H9 (cell line): ENCODE measurements around the gene SKIL. TPM values are rescaled to one million over a fixed set of nuclear protein-coding genes. Genes with fewer than 3 reads are reported as not detected.

Source experiments
- DNase-seq: peaks from one replicate; pipeline ENCODE4 v3.0.0-alpha.2; 2017
- H2AFZ ChIP-seq: one replicate; pipeline ENCODE4 v1.6.1; 2013; ENCODE audit warnings: mild to moderate bottlenecking, low read length, control low read depth, moderate library complexity
- H2AK5ac ChIP-seq: 2 replicates; pipeline ENCODE4 v1.6.1; 2013; ENCODE audit warnings: low read length, control low read depth, mixed read lengths; ENCODE audit not compliant: insufficient read length
- H2BK120ac ChIP-seq: one replicate; pipeline ENCODE4 v1.6.1; 2013; ENCODE audit warnings: low read depth, mild to moderate bottlenecking, low read length, control low read depth, inconsistent platforms; ENCODE audit not compliant: poor library complexity, severe bottlenecking
- H2BK12ac ChIP-seq: 2 replicates; pipeline ENCODE4 v1.6.1; 2013; ENCODE audit warnings: low read length, control low read depth, mixed read lengths, low read depth; ENCODE audit not compliant: insufficient read length
- H2BK15ac ChIP-seq: 2 replicates; pipeline ENCODE4 v1.6.1; 2013; ENCODE audit warnings: low read depth, low read length, control low read depth
- H2BK20ac ChIP-seq: one replicate; pipeline ENCODE4 v1.6.1; 2013; ENCODE audit warnings: low read depth, mild to moderate bottlenecking, low read length, control low read depth, inconsistent platforms; ENCODE audit not compliant: poor library complexity, severe bottlenecking
- H2BK5ac ChIP-seq: 2 replicates; pipeline ENCODE4 v1.6.1; 2013; ENCODE audit warnings: low read length, control low read depth, mixed read lengths; ENCODE audit not compliant: insufficient read length
- H3K14ac ChIP-seq: 2 replicates; pipeline ENCODE4 v1.6.1; 2013; ENCODE audit warnings: low read length, control low read depth; ENCODE audit not compliant: insufficient read depth
- H3K18ac ChIP-seq: 2 replicates; pipeline ENCODE4 v1.6.1; 2013; ENCODE audit warnings: low read depth, mild to moderate bottlenecking, mixed read lengths, low read length, control low read depth; ENCODE audit not compliant: insufficient read length
- H3K23ac ChIP-seq: 2 replicates; pipeline ENCODE4 v1.6.1; 2013; ENCODE audit warnings: low read length, control low read depth, mixed read lengths, low read depth; ENCODE audit not compliant: insufficient read length
- H3K23me2 ChIP-seq: 2 replicates; pipeline ENCODE4 v1.6.1; 2013; ENCODE audit warnings: low read depth, mild to moderate bottlenecking, mixed read lengths, low read length, control low read depth; ENCODE audit not compliant: insufficient read length, poor library complexity, severe bottlenecking
- H3K27ac ChIP-seq: 2 replicates; pipeline ENCODE4 v1.5.1; 2013; ENCODE audit warnings: low read length, control low read depth, mixed read lengths, low read depth; ENCODE audit not compliant: insufficient read length
- H3K27me3 ChIP-seq: 2 replicates; pipeline ENCODE4 v1.6.1; 2013; ENCODE audit warnings: low read length, control low read depth, inconsistent platforms; ENCODE audit not compliant: insufficient read depth
- H3K4ac ChIP-seq: 2 replicates; pipeline ENCODE4 v1.6.1; 2013; ENCODE audit warnings: low read depth, mild to moderate bottlenecking, control low read depth, inconsistent platforms, low read length, moderate library complexity
- H3K4me1 ChIP-seq: 2 replicates; pipeline ENCODE4 v1.6.1; 2013; ENCODE audit warnings: low read length, control low read depth, inconsistent platforms; ENCODE audit not compliant: insufficient read depth
- H3K4me2 ChIP-seq: 2 replicates; pipeline ENCODE4 v1.6.1; 2013; ENCODE audit warnings: low read length, control low read depth, mixed read lengths; ENCODE audit not compliant: insufficient read length, insufficient read depth
- H3K56ac ChIP-seq: 2 replicates; pipeline ENCODE4 v1.6.1; 2013; ENCODE audit warnings: low read depth, mild to moderate bottlenecking, mixed read lengths, low read length, control low read depth; ENCODE audit not compliant: insufficient read length
- H3K79me1 ChIP-seq: 2 replicates; pipeline ENCODE4 v1.6.1; 2013; ENCODE audit warnings: low read depth, mild to moderate bottlenecking, moderate library complexity, low read length, control low read depth, inconsistent platforms; ENCODE audit not compliant: insufficient read depth, poor library complexity, severe bottlenecking
- H3K79me2 ChIP-seq: 2 replicates; pipeline ENCODE4 v1.6.1; 2013; ENCODE audit warnings: low read length, control low read depth, inconsistent platforms; ENCODE audit not compliant: insufficient read depth
- H3K9ac ChIP-seq: 2 replicates; pipeline ENCODE4 v1.6.1; 2013; ENCODE audit warnings: low read length, control low read depth, mixed read lengths; ENCODE audit not compliant: insufficient read length; ENCODE audit errors: extremely low read depth
- H3K9me3 ChIP-seq: one replicate; pipeline ENCODE4 v1.6.1; 2013; ENCODE audit warnings: low read depth, low read length, inconsistent platforms; ENCODE audit not compliant: control insufficient read depth
- H3T11ph ChIP-seq: one replicate; pipeline ENCODE4 v1.6.1; 2013; ENCODE audit warnings: mild to moderate bottlenecking, low read length, control low read depth, inconsistent platforms
- H4K20me1 ChIP-seq: one replicate; pipeline ENCODE4 v1.6.1; 2013; ENCODE audit not compliant: control insufficient read depth, insufficient read length, insufficient read depth
- H4K5ac ChIP-seq: 2 replicates; pipeline ENCODE4 v1.6.1; 2013; ENCODE audit warnings: low read depth, mild to moderate bottlenecking, mixed read lengths, low read length, control low read depth; ENCODE audit not compliant: insufficient read length
- H4K8ac ChIP-seq: replicated peaks from 2 replicates; pipeline ENCODE4 v1.6.1; 2013; ENCODE audit warnings: low read length, control low read depth, mixed read lengths, low read depth; ENCODE audit not compliant: insufficient read length
- H4K91ac ChIP-seq: 2 replicates; pipeline ENCODE4 v1.6.1; 2013; ENCODE audit warnings: low read depth, mild to moderate bottlenecking, moderate library complexity, mixed read lengths, low read length, control low read depth; ENCODE audit not compliant: insufficient read length
- H3K27ac Mint-ChIP-seq, 3 experiments: 2 replicates in 2 of 3; 3 replicates in 1 of 3; pipeline ENCODE4 v1.8.0; 2020 to 2021; ENCODE audit warnings: mixed read lengths in 3 of 3, mild to moderate bottlenecking in 1 of 3, moderate library complexity in 1 of 3
- H3K27me3 Mint-ChIP-seq: 2 replicates; pipeline ENCODE4 v1.8.0; 2021; ENCODE audit warnings: low read depth, mild to moderate bottlenecking, moderate library complexity, mixed read lengths
- H3K36me3 Mint-ChIP-seq, 3 experiments: 2 replicates in 2 of 3; 3 replicates in 1 of 3; pipeline ENCODE4 v1.8.0; 2020 to 2021; ENCODE audit warnings: low read depth in 3 of 3, mixed read lengths in 3 of 3; ENCODE audit not compliant: insufficient read depth in 1 of 3
- H3K4me1 Mint-ChIP-seq, 2 experiments: 2 replicates each; pipeline ENCODE4 v1.8.0; 2020; ENCODE audit warnings: mixed read lengths in 2 of 2
- H3K4me3 Mint-ChIP-seq, 2 experiments: 2 replicates in 1 of 2; 3 replicates in 1 of 2; pipeline ENCODE4 v1.8.0; 2020 to 2021; ENCODE audit warnings: mild to moderate bottlenecking in 2 of 2, mixed read lengths in 2 of 2, moderate library complexity in 1 of 2
- H3K9me3 Mint-ChIP-seq, 2 experiments: 2 replicates in 1 of 2; 3 replicates in 1 of 2; pipeline ENCODE4 v1.8.0; 2020; ENCODE audit warnings: mild to moderate bottlenecking in 2 of 2, mixed read lengths in 2 of 2, moderate library complexity in 1 of 2
- WGBS: extraction: QIAGEN DNeasy Blood & Tissue Kit; methylation state at CpG from one replicate; pipeline ENCODE4 v1.1.7; 2013; ENCODE audit warnings: missing lambda C conversion rate, low lambda C conversion rate, mixed read lengths; ENCODE audit not compliant: insufficient read length; ENCODE audit errors: extremely low coverage; 5-methylcytosine and 5-hydroxymethylcytosine counted together
- total RNA-seq: library from RNA; stranded (reverse); gene quantifications from 2 replicates; pipeline ENCODE4 v1.2.1, GENCODE V29; 2021
- TF ChIP-seq, protein P1 (sequence below): fragments of 200-600 bp; sonication (generic); conservative IDR thresholded peaks from 3 replicates; pipeline ENCODE4 v1.8.0; 2021; ENCODE audit warnings: antibody characterized with exemption, mild to moderate bottlenecking

The SKIL gene
- total RNA-seq, 1 experiment from 2014 or later, result 170 TPM

DNA sequence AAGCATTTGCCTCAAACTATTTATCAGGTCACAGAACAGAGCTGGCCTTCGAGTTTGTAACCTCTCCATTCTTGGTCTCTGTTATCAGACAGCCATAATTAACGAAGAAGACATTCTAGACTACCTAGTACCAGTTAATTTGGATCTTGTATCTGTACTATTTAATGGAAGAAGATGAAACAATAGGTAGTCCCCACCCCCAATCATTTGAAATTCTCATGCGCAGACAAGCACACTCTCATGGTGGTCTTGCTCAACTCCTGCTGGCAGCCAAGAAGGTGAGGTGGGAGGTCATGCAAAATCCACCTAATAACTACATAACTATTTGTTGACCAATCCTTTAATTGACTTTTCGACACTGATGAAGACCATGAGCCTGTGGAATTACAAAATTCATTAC is 2.8 kb upstream of the SKIL start:
- peaks cover 0 to 3% of the 10 kb centered on the region in 2 experiments; a peak in 1 of 5 replicates for H3K9me3 Mint-ChIP-seq
- H3K27ac Mint-ChIP-seq, result peak overlapping the region in 2 of 3 experiments; percentile 93 to 98; a peak in 5 of 7 replicates
- Histone ChIP-seq H3K4ac (no peak overlapping the region), H3K9me3 (no peaks in the 10 kb centered on the region), H2BK12ac (no peak overlapping the region), H3K23me2 (peaks cover 9% of the 10 kb centered on the region), H3K14ac (no peak overlapping the region), H3K4me2 (peak overlapping the region; percentile 80), H3K23ac (no peak overlapping the region), H2AK5ac (no peak overlapping the region), H2BK5ac (no peak overlapping the region), H2BK120ac (no peak overlapping the region), H4K91ac (no peak overlapping the region), H3K27me3 (no peaks in the 10 kb centered on the region), H3K4me1 (peaks cover 2% of the 10 kb centered on the region; the same call in 1 of the 2 replicates), H2BK20ac (no peak overlapping the region), H2AFZ (no peak overlapping the region), H2BK15ac (no peak overlapping the region), H3T11ph (no peak overlapping the region), H3K79me2 (peaks cover 14% of the 10 kb centered on the region), H3K56ac (no peak overlapping the region), H4K20me1 (no peaks in the 10 kb centered on the region), H3K79me1 (no peaks in the 10 kb centered on the region), H4K5ac (no peak overlapping the region), H4K8ac (no peak overlapping the region), H3K27ac (peak overlapping the region; percentile 86), H3K9ac (no peak overlapping the region), H3K18ac (no peak overlapping the region)
- peaks cover 3 to 12% (median 7%) of the 10 kb centered on the region in 3 experiments for H3K36me3 Mint-ChIP-seq
- TF ChIP-seq, protein P1, sequence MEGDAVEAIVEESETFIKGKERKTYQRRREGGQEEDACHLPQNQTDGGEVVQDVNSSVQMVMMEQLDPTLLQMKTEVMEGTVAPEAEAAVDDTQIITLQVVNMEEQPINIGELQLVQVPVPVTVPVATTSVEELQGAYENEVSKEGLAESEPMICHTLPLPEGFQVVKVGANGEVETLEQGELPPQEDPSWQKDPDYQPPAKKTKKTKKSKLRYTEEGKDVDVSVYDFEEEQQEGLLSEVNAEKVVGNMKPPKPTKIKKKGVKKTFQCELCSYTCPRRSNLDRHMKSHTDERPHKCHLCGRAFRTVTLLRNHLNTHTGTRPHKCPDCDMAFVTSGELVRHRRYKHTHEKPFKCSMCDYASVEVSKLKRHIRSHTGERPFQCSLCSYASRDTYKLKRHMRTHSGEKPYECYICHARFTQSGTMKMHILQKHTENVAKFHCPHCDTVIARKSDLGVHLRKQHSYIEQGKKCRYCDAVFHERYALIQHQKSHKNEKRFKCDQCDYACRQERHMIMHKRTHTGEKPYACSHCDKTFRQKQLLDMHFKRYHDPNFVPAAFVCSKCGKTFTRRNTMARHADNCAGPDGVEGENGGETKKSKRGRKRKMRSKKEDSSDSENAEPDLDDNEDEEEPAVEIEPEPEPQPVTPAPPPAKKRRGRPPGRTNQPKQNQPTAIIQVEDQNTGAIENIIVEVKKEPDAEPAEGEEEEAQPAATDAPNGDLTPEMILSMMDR, result no peak
- peaks cover 40 to 52% of the 10 kb centered on the region in 2 experiments for H3K4me1 Mint-ChIP-seq
- H3K27me3 Mint-ChIP-seq, result no peaks in the 10 kb centered on the region
- no CpG with 5 or more reads among the region's 4 CpGs for WGBS
- H3K4me3 Mint-ChIP-seq, result peak overlapping the region; percentile 69 to 82
- DNase-seq, result no peak
